Stimulated activated naive CD8-positive, alpha-beta T cell treated with anti-CD3 and anti-CD28 coated beads, Interleukin-15, Interleukin-2, amounts not matched to agents 100 ng/mL and 50 ng/mL, for 24 hours (primary cell): ENCODE results near the gene KLF5.

Experiments
- H3K27ac Mint-ChIP-seq: one replicate; pipeline ENCODE4 v1.8.0; 2021; ENCODE audit warnings: mild to moderate bottlenecking, mixed read lengths
- H3K27me3 Mint-ChIP-seq: one replicate; pipeline ENCODE4 v1.8.0; 2021; ENCODE audit warnings: mixed read lengths
- H3K36me3 Mint-ChIP-seq: one replicate; pipeline ENCODE4 v1.8.0; 2021; ENCODE audit warnings: low read depth, mixed read lengths
- H3K4me1 Mint-ChIP-seq: one replicate; pipeline ENCODE4 v1.8.0; 2021; ENCODE audit warnings: low read depth, mixed read lengths
- H3K4me3 Mint-ChIP-seq: one replicate; pipeline ENCODE4 v1.8.0; 2021; ENCODE audit warnings: mild to moderate bottlenecking, mixed read lengths
- H3K9me3 Mint-ChIP-seq: one replicate; pipeline ENCODE4 v1.8.0; 2021; ENCODE audit warnings: mixed read lengths

KLF5 gene

DNA sequence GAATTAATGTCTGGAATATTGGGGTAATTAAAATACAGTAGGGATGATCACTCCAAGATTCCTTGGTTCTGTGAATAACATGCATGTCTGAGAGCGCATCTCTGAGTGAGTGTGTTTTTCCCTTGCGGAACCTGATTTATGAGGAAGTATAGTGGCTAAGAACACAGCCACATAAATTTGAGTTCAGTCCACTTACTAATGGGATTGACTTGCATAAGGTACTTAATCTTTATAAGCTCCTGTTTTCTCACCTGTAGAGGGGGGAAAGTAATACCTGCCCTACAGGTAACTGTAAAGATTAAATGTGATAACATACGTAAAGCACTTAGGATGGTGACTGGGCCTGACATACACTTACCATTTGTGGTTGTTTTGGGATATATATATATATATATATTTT is 60.8 kb downstream of the KLF5 start:
- Mint-ChIP-seq H3K36me3 (no peaks in the 10 kb centered on the region), H3K27ac (no peak overlapping the region), H3K9me3 (no peaks in the 10 kb centered on the region), H3K4me3 (no peak overlapping the region), H3K27me3 (no peaks in the 10 kb centered on the region), H3K4me1 (no peaks in the 10 kb centered on the region)
